ENCODE results near the gene ACTN3.
"Not testable (repeated sequence)": the region's sequence is repeated elsewhere in the genome, so short reads cannot be mapped to it uniquely, and the experiment has no call there.

The ACTN3 gene

DNA sequence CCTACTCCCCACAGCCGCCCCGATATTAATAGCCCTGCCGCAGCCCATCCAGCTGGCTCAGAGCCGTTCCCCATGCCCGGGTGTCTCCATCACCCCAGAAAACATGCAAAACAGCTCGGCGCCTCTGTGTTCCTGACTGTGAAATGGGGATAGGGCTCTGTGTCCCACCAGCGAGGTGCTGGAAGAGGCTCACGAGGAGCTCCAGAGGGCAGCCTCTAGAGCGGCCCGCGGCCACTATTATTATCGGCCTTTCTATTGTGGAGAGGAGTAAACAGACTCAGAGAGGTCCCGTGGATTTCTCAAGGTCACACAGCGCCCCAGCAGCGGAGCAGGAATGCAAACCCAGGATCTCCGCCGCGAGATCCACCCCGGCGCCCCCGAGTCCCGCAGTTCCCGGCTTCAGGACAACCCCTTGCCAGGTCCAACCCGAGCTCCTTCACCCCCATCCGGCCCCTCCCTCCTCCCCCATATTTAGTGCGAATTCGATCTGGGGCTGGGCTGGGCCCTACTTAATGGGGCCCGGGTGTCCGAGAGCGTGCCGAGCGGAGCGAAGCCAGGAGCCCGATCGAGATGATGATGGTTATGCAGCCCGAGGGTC, at the start of gene ACTN3:
Gene ACTN3, plus strand, starts transcription at position 536 of the 598 bp plus-strand sequence. Its CDS starts 35 bp downstream, at position 571.
- no peak for DNase-seq

DNA sequence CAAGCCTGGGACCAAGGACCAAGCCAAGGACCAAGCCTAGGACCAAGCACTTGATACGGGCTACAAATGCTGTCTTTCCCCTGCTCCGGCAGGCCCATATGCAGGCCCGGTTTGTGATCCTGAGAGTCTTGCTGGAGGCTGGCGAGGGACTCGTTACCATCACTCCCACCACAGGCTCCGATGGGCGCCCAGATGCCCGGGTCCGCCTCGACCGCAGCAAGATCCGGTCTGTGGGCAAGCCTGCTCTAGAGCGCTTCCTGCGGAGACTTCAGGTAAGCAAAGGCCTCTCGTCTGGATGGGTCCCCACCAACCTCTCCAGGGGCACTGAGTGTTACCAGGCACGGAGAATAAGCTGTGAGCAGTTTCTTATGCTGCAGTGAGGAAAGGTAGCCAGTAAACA, 49.5 kb upstream of the ACTN3 start:
- no peak for DNase-seq

DNA sequence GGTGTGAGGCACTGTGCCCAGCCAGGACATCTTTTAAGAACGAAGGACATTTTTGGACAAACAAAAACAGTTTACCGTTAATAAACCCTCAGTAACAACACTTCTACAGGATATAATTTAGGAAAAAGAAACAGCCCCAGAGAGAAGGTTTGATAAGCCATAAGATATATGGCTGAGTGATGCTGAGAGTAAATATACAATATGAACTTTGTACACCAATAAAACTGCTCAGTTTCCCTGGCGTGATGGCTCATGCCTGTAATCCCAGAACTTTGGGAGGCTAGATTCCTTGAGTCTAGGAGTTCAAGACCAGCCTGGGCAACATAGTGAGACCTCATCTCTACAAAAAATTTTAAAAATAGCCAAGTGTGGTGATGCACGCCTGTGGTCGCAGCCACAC, 48.2 kb upstream of the ACTN3 start:
- no peak for DNase-seq

DNA sequence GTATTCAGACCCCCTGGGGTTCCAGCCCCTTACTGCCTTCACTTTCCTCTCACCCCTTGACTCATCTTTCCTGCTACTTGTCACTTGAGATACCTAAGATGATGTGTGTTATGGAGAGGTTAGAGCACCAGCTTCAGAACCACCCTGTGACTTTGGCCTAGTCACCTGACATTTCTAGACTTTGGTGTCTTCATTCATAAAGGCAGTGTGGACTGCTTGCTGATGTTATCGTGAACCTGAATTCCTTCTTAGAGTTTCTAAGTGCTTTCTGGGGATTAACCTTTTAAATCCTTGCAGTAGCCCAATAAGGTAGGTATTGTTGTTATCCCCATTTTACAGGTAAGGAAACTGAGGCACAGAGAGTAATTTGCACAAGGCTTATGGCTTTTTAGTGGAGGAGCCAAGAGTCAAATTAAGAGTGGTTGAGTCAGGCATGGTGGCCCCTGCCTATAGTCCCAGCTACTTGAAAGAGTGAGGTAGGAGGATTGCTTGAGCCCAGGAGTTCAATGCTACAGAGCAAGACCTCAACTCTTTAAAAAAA, 41.4 kb upstream of the ACTN3 start:
- no peak for DNase-seq

DNA sequence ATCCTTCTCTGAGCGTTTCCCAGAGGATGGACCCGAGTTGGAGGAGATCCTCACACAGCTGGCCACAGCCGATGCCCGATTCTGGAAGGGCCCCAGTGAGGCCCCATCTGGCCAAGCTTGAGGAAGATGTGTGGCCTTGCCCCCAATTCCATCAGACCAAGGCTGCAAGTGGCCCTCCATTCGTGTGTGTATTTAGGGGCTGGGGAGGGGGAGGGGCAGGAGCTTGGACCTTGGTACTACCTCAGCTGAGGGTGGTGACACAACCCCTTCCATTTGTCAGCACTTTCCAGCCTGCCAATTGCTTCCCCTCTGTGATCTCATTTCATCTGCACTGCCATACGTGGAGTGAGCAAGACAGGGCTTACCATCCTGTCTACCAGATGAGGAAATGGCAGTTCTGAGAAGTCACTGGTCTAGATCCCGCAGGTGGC, 37.6 kb upstream of the ACTN3 start:
- no peak for DNase-seq

DNA sequence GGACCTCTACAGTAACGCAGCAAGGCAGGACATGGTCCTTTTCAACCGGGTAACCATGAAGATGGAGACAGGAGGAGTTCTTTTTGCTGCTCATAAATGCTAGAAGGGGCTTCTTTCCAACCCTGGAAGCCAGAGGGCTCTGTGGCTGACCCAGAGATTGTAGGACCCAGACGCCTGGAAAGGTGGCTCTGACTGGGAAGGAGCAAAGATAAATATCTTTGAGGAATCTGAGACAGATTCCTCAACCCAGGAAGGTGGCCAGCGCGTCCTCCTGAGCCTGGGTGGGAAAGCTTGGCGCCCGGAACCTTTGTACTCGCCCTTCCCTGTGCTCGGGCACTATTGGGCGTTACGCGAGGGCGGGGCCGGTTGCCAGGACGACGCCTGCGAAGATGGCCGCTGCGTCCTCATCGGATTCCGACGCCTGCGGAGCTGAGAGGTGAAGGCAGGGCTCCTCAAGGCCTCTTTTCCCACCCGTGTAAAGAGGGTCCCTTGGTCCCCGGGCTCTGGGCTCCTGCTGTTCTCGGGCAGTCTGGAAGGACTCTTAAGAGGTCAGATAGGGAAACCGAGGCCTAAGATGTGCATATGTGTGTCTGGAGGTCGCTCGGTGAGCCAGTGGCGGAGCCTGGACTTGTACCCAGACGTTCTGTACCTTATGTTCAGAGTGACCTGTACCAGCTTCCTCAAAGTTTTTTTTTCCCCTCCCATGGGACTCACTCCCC, 36.3 kb upstream of the ACTN3 start, which contains the start of gene BBS1:
Gene BBS1, plus strand, starts transcription at position 365 of the 719 bp plus-strand sequence. Its CDS starts 25 bp downstream, at position 390.
- peak; percentile 92 for DNase-seq

DNA sequence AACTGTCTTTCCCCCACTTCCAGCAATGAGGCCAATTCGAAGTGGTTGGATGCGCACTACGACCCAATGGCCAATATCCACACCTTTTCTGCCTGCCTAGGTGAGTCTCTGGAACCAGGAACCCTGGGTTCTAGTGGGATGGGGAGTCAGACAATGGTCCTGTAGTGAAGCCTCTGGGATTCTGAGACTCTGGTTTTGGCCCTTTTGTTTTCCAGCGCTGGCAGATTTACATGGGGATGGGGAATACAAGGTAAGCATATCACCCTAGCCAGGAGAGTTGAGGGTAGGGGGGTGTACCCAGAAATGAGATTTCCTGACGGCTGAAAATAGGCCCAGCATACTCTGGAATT, 35.7 kb upstream of the ACTN3 start:
- DNase-seq: no peak

DNA sequence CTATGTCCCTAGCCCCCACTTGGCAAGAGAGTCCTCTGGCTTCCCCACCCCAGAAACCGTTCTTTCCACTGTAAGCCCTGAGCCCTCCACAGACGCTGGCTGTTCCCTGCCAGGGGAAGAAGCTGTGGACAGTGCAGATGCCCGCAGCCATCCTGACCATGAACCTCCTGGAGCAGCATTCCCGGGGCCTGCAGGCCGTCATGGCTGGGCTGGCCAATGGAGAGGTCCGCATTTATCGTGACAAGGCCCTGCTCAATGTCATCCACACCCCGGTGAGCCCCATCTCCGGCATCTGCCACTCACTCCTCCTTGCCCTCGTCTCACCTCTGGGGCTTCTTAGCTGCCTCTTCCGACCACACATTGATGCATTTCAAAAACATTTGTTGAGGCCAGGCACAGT, 23.1 kb upstream of the ACTN3 start:
- DNase-seq: no peak

DNA sequence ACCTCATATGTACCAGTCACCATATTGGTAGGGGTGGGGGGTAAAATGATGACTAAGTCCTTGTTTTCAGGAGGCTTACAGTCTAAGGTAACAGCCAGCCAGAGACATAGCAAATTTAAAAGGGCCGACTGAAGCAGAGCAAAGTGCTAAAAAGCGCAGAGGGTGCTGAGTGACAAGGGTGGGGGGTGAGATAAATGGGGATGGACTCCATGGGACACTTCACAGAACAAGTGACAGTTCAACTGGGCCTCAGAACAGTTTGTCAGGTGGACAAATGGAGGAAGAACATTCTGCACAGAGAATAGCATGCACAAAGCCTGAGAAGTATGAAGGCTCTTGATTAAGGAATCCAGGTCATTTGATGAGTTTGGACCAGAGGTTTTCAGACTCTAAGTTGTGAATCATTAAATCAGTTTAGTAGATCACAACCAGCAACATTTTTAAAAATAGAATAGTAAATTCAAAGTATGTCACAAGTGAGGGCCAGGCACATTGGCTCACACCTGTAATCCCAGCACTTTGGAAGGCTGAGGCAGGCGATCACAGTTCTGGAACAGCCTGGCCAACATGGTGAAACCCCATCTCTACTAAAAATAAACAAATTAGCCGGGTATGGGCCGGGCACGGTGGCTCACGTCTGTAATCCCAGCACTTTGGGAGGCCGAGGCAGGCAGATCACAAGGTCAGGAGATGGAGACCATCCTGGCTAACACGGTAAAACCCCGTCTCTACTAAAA, 22.2 kb upstream of the ACTN3 start:
- DNase-seq: no peak

DNA sequence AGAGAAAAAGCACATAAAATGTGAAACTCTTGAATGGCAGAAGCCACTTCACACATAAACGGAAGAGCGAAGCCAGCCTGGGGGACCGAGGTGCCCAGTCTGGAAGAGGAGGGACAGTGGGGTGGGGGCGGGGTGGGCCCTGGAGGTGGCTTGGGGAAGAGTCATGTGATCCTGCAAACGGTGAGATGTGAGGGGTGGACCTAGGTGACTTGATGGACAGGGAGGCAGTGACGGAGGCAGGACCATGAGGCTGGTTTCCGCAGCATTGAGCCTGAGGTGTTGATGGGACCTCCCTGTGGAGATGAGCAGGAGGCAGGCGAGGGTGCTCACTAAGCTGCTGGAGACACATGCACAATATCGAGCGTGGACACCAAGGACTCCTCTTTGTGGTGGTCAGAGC, 17.6 kb upstream of the ACTN3 start:
- DNase-seq: no peak

DNA sequence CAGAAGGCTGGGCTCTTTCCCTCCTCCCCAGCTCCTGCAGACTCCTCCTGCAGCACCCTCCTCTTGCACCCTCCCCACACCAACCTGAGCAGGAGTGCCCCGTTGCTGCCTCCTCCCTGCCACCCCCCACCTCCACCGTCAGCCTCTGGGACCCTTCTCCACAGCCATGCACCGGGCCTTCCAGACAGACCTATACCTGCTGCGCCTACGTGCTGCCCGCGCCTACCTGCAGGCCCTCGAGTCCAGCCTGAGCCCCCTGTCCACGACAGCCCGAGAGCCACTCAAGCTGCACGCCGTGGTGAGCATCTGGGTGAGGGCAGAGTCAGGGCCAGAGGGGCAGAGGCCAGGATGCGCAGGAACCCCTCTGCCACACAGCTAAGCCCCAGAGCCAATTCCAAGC, 17.0 kb upstream of the ACTN3 start:
- DNase-seq: no peak

DNA sequence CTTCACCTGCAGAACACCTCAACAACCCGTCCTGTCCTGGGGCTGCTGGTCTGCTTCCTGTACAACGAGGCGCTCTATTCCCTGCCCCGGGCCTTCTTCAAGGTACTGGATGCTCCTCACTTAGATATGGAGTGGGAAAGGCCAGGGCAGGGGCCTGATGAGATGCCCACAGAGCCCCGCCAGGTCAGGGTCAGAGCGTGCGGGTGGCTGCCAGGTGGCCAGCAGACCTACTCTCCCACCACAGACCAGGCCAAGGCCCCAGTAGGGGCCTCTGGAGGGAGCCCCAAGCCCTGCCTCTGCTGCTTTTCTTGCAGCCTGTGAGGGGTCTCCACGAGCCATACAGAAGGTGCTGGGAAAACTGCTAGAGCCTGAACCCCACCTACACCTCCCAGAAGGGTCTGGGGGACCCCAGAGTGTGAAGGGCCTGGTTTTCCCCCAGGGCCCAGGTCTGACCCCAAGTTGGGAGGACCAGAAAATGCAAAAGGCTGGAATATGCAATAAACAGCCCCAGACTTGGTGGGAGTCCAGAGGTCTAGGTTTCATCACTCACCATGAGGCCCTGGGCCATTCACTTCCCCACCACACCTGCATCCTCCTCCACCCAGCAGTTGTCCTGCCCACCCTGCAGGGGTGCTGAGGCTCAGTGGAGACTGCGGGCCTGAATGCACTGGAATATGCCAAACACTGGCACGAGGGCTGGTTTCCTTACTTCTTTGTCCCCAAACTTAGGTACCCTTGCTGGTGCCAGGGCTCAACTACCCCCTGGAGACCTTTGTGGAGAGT, 15.6 kb upstream of the ACTN3 start:
- DNase-seq: no peak

DNA sequence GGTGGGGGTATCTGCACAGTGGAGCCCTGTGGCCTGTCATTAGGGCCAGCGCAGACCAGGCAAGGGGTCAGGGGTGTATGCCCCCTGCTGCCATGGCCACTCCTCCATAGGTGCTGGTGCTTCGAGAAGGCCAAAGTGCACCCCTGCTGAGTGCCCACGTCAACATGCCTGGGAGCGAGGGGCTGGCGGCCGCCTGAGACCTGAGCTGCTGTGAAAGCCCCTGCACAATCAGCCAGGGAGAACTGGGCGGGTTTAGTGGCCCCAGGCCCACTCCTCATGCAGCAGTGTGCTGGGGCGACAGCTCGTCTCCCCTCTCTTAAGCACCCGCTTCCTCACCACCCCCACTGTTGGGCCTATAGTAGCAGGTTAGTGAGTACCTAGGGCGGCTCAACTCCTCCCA, 14.9 kb upstream of the ACTN3 start:
- DNase-seq: no peak

DNA sequence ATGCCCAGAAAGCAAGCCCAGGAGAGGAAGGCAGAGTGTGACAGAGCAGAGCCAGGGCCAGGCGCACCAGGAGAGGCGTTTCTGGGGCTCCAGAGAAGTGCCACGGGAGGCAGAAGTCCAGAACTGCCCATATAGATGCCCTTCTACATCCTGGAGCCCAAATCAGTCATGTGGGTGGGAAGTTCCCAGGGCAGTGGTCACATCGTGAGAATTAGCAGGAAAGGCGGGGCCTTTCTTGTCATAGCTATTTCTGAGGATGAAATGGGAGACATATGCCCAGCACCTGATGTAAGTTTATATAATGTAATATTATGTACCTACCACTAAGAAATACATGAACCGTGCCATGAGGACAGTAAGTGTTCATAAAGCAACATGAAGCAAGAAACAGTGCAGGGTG, 13.9 kb upstream of the ACTN3 start:
- DNase-seq: no peak

DNA sequence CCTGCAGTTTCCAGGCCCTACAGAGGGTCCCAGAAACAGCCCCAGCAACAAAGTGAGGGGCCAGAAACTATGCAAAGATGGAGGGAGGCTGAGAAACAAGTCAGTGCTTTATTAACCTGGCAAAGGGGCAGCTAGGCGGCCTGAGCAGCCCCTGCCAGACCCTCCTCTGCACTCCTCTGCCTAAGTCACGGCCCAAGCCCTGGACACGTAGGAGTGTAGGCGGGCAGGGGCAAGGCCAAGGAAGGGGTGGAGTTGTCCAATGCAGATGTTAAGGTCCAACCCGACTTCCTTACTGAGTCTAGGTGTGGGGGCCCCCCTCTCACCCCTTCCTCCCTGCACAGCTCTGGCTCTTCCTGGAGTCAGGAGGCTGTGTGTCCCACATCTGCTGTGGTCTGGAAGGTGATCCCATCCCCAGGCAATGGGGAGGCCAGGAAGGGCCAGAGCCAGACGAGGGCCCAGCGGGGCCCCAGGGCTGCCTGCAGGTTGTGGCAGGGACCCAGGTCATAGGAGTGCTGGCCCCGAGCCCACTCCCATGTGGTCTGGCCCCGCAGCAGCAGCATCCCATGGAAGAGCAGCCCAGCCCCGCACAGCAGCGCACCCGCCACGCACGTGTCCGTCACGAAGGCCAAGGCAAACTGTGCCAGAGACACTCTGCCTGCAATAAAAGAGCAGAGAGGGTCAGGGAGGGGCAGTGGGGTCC, 7.4 kb upstream of the ACTN3 start:
- DNase-seq: no peak

DNA sequence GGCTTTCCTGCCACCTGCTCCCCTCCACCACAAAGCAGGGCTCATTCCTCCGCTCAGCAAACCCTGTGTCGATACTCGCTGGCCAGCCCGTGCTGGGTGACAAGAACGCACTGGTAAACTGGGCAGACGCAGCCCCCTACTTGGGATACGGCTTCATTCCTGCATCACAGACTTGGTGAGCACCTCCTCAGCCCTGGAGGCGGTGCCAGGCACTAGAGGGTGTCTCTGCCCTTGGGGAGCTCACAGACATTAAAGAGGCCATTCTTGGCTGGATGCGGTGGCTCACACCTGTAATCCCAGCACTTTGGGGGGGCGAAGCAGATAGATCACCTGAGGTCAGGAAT, 6.9 kb upstream of the ACTN3 start:
- no peak for DNase-seq

DNA sequence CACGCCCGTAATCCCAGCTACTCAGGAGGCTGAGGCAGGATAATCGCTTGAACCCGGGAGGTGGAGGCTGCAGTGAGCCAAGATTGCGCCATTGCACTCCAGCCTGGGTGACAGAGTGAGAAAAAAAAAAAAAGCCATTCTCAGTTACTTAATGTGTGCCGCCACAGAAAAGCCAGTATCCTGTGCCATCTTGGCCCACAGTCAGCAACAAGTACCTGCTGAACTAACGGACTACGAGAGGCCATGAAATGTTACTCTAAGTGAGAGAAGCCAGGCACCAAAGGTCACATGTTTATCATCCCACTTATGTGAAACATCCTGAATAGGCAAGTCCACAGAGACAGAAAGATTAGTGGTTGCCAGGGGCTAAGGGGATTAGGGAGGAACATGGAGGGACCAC, 6.1 kb upstream of the ACTN3 start:
- not testable (repeated sequence) for DNase-seq

DNA sequence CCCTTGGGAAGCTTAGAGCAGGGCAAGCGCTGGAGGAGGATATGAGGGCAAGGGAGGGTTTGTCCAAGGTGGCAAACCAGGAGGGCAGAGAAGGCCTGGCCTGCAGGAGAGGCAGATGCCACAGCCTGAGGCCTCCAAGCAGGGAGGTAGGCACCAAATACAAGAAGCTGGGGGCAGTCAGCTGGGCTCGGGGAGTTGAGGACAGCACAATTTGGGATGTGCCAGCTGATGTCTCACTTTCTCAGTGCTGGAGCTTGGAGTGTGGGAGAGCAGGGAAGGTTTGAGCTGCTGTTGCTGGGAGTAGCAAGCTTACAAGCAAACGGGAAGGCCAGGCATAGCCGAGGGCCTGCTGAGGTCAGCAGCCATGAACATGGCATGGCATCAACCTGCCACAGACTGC, 4.8 kb upstream of the ACTN3 start:
- DNase-seq: no peak

DNA sequence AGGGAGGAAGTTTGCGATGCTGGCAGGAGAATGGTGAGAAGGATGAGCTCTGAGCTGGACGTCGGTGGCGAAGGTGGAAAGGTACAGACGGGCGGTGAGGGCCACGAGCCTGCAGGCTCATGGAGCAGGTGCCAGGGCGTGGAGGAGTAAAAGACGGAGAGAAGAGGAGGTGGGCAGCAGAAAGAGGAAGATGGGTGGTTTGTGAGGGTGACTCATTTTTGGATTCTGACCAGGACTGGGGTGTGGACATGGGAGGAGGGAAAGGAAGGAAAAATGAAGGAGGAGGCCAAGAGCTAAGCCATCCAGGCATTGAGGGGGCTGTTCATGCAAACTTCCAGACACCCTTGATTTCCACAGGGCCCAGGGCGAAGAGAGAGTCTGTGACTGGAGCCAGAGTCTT, 4.3 kb upstream of the ACTN3 start:
- DNase-seq: no peak

DNA sequence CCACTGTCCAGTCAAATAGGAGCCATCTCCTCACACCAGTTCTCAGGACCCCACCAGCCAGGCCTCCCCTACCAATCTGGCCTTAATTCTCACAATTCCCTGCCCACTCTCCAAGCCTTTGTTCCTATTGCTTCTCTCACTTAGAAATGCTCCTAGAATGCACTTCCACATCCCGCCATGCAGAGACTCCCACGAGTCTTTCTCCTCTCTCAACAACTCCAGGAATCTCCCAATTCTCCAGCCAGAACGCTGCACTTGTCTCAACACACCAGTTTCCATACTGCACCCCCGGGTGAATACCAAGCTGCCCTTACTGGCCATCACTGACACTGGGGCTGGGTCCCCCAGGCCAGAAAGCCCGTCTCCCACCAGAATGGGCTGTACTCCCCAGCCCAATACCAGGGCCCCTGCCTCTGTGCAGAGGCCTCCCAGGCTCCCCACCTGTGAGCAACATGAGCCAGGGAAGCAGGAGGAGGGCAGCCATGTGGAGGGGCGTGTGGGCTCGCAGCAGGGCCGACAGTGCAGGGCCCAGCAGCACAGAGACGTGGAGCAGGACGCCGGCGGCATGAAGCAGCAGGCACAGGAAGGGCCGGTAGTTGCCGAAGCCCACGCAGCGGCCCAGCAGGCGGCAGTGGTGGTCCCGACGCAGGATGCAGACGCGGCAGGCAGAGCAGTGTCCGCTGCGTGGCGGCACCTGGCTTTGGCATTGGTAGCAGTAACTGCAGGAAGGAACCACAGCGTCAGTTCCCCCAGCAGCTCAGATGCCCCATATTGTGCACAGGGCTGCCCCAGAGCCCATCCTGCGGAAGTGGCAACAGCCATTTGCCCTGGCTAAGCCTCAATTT, 3.2 kb upstream of the ACTN3 start:
- peak; percentile 81 for DNase-seq

DNA sequence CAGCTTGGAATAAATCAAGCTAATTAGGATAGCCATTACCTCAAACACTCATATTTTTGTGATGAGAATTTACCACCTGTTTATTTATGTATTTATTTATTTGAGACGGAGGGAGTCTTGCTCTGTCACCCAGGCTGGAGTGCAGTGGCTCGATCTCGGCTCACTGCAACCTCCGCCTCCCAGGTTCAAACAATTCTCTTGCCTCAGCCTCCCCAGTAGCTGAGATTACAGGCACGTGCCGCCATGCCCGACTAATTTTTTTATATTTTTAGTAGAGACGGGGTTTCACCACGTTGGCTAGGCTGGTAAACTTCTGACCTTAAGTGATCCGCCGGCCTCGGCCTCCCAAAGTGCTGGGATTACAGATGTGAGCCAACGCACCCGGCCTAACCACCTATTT, 1.8 kb upstream of the ACTN3 start:
- DNase-seq: not testable (repeated sequence)
